Activated CD4-positive, CD25-positive, alpha-beta regulatory T cell treated with anti-CD3 and anti-CD28 coated beads, Interleukin-2, amount 50 U/mL, for 24 hours (primary cell): Measurements from ENCODE around the gene RXFP2.

Experiments
- ATAC-seq, 2 donors: fragments of 150-1000 bp; cut with Tn5 transposase; one replicate each; pipeline ENCODE4 v1.10.0; 2021; ENCODE audit warnings: mild to moderate bottlenecking in 1 of 2, moderate library complexity in 1 of 2

RXFP2 gene

GRCh38 chr13:31835932-31836331 is 96.6 kb downstream of the RXFP2 start:
- no peak for ATAC-seq

GRCh38 chr13:31843044-31843443 is 103.7 kb downstream of the RXFP2 start:
- ATAC-seq: no peak

GRCh38 chr13:31846182-31846938 is 107.0 kb downstream of the RXFP2 start:
- peak; percentile 74 to 79 for ATAC-seq

- peak in 1 of 2 donors; percentile 5 for ATAC-seq
Observed at GRCh38 chr13:31846961-31847752, 107.8 kb downstream of the RXFP2 start.

GRCh38 chr13:31848621-31849020 is 109.3 kb downstream of the RXFP2 start:
- ATAC-seq: no peak

GRCh38 chr13:31849206-31849605 is 109.9 kb downstream of the RXFP2 start:
- no peak for ATAC-seq

- no peak for ATAC-seq
Observed at GRCh38 chr13:31850041-31850555, 110.8 kb downstream of the RXFP2 start.

GRCh38 chr13:31851216-31851615 is 111.9 kb downstream of the RXFP2 start:
- ATAC-seq: no peak
